Midbrain (tissue), 1 donor: ENCODE data around the gene IGFLR1.
"Not testable (repeated sequence)": the region's sequence is repeated elsewhere in the genome, so short reads cannot be mapped to it uniquely, and the experiment has no call there.

Experiments used
- DNase-seq: peaks from one replicate; lab custom pipeline; 2025; lab: John Stamatoyannopoulos, UW

IGFLR1 gene

DNA sequence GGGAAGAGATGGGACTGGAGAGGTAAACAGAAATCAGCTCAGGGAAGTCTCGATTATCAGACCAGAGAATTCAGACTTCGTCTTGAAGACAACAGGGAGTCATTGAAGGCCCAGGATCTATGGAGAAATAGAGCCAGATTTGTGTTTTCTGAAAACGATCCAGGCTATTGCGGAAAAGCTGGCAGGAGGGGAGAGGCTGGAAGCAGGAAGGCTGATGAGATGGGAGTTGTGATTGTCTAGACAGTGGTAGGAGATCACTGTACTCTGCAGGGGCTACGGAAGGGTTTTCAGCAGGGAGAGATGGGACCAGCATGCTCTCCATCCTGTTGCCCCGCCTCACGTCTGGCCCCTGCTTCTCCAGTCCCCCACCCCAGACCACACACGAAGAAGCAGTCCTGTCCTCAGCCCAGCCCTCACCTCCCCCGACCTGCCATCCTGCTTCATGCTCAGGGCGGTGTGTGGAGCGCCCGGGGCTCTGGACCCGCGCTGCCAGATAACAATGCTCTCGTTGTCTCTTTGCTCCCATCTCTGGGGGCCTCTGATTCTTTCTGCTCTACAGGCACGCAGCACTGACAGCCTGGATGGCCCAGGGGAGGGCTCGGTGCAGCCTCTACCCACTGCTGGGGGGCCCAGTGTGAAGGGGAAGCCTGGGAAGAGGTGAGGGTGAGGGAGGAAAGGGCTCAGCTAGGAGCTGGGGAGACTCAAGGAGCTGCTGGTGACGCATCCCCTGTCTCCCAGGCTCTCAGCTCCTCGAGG, 35.0 kb upstream of the IGFLR1 start:
- peak; percentile 15 for DNase-seq

DNA sequence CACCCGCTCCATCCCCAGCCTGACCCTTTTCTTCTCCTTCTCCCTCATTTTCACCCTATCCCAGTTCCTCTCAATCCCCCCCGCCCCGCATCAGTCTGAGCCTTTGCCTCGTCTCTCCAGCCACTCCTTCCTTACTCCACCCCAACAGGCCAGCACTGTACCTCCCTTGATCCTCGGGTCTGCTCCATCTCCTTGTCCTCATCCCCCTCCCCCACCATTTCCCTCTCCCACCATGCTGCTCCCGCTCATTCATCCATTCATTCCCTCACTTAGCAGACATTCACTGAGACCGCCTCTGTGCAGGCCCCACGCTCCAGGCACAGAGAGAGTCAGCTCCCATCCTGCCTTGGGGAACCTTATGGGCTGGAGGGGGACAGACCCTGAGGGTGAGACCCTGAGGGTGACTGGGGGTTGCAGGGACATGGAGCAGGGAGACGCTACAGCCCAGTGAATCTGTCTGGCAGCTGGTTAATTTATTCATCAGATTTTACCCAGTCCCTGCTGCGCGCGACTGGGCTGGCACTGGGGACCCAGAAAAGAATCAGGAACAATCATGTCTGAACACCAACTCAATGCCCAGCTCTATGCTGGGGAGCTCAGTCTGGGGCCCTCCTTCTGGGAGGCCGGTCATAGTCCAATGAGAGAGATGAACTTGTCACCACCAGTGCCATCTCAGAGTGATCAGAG, 34.0 kb upstream of the IGFLR1 start:
- DNase-seq = no peak

DNA sequence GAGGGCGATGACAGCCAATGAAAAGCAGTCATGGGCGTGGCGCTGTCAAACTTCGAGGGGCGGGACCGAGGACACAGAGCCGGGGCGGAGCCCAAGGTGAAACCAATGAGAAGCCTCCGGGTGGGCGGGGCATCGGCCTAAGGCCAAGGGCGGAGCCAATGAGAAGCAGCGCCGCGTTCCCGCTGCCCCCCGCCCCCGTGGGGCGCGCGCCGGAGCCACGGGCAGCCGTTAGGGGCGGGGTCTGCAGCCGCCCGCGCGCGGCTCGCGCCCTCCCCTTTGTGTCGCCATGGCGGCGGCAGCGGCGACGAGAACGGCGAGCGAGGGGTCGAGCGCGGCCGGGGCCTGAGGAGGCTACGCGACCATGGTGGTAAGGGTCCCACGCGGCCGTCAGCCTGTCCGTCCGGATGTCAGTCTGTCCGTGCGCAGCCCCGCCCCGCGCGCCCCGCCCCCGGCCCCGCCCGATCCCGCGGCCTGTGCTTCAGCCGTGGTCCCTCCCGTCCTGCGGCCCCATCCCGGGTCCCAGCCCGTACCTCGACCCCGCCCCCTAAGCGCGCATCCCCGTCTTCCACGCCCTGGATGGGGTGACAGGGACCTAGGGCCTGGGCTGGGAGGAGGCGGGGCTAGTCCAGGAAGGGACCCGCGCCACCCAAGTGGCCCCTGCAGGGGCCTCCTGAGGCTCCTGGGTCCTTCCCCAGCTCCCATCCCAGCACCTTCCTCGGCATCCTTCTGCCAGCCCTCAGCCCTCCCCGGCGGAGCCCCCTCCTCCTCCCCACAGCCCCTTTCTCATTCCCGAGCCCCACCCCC, 33.2 kb upstream of the IGFLR1 start, which contains the start of gene ARHGAP33:
ARHGAP33 (plus strand) TSS at position 267 of the 804 bp plus-strand sequence; CDS start at position 362, 95 bp downstream.
- peak; percentile 97 for DNase-seq

DNA sequence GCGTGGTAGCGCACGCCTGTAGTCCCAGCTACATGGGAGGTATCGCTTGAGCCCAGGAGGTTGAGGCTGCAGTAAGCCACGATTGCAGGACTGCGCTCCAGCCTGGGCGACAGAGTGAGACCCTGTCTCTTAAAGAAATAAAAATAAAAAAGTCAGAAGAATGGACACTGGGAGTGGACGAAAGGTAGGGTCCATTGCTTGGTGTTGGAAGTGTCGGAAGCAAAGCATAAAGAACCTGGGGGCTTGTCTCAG, 32.7 kb upstream of the IGFLR1 start:
- DNase-seq = no peak

DNA sequence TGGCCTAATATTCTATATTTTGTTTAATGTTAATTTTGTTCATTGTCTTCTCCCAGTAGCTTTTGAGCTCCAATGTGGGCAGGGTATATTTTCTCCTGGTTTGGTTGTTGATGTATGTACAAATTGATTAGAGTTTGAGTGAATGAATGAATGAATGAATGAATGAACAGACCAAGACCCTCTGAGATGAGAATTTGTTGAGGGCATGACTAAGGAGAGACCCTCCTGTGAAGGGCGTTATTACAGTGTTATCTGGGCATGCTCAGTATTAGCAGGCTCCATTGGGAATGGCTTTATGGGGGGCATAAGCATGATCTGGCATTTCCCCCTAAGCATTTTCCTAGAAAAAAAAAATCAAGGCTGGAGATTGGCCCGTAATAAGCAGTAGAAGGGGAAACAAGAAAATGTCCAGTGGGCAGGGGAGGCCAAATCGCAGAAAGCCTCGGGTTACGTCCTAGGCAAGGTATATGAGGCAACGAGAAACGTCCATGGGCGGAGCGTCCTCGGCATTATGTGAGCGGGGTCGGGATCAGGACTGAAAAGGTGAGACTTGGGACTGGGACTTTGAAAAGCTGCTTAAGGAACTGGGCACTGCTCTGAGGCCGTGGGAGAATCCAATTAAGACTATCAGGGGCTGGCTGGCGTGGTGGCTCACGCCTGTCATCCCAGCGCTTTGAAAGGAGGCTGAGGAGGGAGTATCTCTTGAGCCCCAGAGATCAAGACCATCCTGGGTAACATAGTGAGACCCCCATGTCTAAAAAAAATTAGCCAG, 32.2 kb upstream of the IGFLR1 start:
- no peak for DNase-seq

DNA sequence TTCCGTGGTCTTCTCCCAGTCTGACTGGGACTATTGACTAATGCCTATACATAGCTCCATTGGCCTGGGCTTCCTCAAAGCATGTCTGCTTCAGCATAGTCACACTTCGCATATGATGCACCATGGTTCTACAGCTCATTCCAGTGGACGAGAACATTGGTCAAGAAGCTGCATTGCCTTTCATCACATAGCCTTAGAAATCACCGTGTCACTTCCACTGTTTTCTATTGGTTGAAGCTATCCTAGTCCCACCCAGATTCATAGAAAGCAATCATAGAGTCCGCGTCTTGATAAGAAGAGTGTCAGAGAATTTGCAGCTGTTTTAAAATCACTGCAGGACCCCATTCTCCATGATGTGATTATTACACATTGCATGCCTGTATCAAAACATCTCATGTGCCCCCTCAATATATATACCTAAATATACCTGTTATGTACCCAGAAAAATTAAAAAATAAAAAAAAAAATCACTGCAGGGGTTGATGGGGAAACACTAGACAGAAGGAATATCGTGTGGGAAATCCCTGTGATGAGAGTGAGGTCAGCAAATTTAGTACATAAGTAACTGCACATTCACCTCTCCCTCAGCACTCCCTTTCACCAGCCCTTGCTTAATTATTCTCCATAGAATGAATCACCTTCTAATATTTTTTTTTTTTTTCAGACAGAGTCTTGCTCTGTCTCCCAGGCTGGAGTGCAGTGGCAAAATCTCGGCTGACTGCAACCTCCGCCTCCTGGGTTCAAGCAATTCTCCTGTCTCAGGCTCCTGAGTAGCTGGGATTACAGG, 31.0 kb upstream of the IGFLR1 start:
- no peak for DNase-seq

DNA sequence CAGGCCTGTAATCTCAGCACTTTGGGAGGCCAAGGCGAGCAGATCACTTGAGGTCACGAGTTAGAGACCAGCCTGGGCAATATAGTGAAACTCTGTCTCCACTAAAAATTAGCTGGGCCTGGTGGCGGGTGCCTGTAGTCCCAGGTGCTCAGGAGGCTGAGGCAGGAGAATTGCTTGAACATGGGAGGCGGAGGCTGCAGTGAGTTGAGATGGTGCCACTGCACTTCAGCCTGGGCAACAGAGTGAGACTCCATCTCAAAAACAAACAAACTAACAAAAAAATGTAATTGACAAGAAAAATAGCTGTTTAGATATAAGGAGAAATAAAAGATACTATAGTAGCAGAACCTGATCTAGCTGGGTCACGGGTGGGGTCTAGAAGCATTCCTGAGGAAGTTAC, 30.1 kb upstream of the IGFLR1 start:
- not testable (repeated sequence) for DNase-seq

DNA sequence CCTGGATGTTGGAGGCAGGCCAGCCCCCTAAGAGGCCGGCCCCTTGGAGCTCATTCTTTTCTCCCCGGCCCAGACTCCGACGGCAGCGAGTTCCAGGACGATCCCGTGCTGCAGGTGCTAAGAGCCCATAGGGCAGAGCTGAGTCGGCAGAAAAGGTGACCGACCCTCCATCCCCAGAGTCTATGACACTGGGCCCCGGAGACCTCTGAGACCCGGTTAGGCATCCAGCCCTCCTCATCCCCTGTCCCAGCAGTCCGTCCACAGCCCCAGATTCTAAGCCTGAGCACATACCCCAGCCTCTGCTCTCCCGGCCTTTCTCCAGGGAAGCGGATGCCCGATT, 25.8 kb upstream of the IGFLR1 start:
- DNase-seq = no peak

DNA sequence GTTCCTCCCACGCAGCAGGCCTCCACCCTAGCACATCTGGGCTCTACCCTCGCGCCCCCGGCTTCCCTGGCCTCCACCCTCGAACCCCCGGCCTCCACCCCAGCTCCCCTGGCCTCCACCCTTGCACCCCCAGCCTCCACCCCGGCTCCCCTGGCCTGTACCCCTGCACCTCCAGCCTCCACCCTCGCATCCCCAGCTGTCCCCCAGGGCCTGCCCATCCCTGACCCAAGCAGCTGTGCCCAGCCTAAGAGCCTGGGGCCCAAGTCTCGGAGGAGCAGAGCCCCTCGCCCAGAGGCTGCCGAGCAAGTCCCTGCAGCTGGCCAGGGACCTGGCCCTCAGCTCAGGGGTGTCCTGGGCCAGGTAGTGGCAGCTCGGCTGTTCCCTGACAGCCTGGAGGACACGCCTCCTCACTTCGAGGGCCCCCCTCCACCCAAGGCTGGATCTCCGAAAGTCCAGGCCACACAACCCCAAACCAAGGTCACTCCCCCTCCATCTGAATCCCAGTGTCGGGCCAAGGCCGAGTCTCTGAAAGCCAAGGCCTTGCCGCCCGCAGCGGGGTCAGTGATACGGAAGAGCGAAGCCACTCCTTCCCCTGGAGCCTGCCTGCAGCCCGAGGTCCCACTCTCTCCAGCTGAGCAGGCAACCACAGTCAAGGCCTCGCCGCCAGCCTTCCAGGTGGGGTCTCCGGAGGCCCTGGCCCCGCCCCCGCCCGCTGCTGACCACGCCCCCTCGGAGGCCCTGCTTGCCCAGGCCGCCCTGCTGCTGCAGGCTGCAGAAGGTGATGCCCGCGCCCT, 25.2 kb upstream of the IGFLR1 start:
- DNase-seq = no peak

DNA sequence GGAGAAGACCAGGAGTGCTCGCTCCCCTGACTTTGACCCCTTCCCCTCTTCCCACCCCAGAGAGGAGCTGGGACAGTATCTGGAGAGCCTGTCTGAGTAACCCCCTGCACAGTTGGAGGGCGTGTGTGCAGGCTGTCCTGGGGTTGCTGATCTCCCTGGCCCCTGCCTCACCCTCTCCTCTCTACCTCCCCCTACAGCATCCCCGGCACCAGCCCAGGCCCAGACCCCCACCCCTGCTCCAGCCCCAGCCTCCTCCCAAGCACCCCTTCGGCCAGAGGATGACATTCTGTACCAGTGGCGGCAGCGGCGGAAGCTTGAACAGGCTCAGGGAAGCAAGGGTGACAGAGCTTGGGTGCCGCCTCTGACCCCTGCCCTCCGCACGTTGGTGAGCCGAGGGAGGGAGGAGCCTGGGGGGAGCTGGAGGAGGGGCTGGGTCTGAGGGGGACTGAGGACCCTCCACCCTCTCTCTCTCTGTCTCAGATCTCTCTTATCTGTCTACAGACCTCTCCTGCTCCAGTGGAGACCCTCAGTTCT, 24.4 kb upstream of the IGFLR1 start:
- DNase-seq = no peak

DNA sequence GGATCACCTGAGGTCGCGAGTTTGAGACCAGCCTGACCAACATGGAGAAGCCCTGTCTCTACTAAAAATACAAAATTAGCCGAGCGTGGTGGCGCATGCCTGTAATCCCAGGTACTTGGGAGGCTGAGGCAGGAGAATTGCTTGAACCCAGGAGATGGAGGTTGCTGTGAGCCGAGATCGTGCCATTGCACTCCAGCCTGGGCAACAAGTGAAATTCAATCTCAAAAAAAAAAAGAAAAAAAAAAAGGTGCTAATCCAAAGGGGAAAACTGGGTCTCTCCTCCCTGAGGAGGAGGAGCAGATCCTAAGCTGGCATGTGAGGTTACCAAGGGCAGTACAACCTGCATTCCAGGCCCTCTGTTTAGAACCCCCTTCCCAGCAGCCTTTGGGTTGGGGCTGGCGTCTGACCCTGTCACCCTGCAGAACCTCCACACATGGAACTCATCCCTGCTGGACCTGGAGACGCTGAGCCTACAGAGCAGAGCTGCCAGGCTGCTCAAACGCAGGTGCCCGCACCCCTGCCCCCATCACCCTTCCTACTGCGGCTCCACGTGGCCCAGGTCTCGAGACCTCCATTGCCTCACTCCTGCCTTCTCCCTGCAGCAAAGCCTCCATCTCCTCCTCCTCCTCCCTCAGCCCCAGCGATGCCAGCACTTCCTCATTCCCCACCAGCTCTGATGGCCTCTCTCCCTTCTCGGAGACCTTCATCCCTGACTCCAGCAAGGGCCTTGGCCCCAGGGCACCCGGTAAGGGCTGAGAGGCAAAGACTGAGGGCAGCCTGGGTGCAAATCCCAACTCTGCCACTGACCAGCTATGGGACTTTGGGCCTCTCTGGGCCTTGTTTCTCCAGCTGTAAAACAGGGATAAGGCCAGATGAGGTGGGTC, 22.4 kb upstream of the IGFLR1 start:
- no peak for DNase-seq

DNA sequence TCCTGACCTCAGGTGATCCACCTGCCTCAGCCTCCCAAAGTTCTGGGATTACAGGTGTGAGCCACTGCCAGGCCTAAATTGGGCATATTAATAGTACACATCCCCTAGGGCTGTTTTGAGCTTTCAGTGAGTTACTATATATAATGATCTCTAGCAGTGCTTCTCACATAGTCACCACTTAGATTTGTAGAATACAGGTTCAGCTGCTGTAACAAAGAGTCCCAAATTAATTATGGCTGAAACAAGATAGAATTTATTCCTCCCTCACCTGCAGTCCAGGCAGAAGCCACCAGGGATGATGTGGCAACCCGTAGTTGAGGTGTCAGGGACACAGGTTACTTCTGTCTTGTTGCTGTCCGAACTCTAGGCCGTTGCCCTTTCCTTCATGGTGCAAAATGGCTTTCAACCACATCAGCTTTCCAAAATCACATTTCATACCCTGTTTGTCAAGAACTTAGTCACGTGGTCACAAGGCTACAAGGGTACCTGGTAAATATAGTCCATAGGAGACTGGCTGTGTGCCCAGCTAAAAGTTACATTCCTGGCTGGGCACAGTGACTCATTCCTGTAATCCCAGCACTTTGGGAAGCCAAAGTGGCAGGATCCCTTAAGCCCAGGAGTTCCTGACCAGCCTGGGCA, 18.6 kb upstream of the IGFLR1 start:
- no peak for DNase-seq

DNA sequence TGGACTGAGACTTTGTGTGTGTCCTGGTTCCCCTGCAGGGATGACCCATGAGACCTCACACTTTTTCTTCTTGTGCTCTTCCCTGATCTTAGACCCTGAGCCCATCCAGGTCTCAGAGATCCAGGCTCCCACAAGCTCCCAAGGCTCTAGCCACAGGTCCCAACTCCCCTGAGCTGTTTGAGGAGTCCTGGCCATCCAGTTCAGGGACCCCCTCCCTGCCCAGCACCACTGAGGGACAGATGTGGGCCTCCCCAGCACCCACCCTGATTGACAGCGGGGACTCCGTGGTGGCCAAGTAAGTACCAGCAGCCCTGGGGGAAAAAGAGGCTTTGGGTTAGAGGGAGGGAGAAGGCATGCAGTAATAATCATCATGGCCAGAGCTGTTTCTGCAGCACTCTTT, 17.4 kb upstream of the IGFLR1 start:
- no peak for DNase-seq

DNA sequence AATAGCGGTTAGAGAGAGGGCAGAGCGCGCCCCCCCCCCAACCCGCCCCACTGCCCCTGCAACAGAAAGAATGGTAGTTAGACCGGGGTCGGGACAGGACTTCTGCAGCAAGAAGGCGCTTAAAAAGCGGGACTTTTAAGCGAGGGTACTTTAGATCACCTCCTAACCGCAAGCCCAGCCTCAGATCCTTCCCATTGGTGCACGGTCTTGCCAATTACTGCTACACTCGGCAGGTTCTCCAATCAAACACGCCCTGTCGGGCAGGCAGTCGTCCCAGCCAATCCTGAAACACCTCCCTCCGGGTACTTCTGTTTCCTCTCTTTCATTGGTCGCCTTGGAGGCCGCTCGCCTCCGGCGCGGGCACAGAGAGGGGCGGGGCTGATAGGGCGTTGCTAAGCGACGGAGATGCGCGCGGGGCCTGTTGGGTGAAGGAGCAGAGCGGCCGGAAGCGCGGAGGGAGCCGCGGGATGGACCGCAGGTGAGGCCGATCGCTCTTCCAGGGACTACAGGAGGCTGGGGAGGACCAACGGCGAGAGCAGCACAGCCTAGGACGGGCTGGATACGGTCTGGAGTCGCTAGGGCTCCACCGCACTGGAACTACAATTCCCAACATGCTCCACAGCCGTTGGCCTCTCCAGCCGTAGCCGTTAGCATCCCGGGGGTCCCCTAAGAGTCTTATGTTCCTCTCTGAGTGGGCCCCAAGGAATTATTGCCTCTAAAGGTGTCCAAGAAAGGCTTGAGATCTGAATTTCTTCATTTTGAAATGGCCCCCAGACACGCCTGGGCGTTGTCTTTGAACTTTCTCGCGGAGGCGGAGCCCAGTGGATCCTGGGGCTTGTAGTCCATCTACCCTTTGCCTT, 15.7 kb upstream of the IGFLR1 start, which contains the start of gene PROSER3:
PROSER3 (plus strand) TSS at position 428 of the 860 bp plus-strand sequence; CDS start at position 468, 40 bp downstream.
- peak; percentile 99 for DNase-seq

DNA sequence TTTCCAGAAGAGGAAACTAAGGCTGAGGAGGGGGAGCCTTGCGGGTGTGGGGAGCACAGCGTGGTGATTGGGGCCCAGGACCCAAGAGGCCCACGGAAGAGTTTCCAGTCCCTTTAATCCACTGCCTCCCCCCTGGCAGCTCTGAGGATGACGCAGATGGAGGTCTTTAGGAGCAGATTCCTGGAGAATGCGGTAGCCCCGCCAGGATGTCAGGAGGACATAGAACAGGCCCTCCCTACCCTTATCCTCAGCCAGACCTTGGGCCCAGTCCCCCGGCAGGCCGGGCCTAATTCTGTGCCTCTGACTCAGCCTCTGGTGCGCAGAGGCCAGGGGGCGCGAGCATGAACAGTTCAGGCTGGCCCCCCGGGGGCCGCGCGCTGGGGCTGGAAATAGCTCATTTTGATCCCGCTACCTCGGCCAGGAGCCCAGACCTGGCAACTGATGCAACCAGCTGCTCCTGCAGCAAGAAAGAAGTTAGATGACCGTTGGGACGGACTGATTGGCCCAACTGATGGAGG, 15.0 kb upstream of the IGFLR1 start:
- peak; percentile 42 for DNase-seq

DNA sequence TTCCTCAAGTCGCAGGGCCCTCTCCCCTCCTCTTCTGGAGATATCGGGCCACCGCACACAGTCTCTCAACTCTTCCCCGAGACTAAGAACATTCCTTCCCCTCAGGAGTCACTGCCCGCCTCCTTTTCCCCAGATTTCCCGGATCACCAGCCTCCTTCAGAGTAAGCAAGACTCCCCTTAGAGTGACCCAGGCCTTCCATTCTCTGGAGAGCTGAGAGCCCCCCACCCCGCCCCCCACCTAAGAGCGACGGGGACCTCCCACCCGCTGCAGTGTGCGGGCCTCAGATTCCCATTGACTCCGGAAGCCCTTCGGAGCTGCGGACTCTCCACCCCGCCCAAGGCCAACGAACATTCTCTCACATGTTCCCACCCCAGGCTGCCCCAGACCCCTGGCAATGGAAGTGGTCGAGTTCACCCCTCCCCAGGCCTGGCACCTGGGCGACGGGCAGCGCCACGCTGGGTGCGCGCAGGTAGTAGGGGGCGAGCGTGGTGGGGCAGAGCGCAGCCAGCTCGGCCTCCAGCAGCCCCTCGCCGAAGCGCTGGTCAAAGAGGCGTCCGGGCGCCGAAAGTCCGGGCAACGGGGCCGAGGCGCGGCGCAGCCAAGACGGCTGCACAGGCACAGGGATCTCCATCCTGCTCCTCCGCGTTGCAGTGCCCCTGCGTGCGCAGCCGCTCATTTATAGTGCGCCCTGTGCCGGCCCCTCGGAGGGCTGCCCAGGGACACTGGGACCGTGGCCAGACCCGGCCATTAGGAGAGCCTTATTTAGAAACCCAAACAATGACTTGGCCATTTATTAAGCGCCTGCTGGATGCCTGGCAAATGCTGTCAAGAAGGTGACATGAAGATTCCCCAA, 14.4 kb upstream of the IGFLR1 start, which contains the start of gene HSPB6:
HSPB6 (minus strand) TSS at position 653 of the 854 bp plus-strand sequence; CDS start at position 632, 21 bp downstream.
- peak; percentile 42 for DNase-seq
